GM12878 (cell line): ENCODE measurements around the gene RABL2A. TPM values are rescaled to one million over a fixed set of nuclear protein-coding genes. Genes with fewer than 3 reads are reported as not detected.
"Not testable (repeated sequence)": the region's sequence is repeated elsewhere in the genome, so short reads cannot be mapped to it uniquely, and the experiment has no call there.

ENCODE experiments used
- ATAC-seq: fragments of 200-7000 bp; cut with Tn5 transposase; 3 replicates; pipeline ENCODE4 v1.9.1; 2020; ENCODE audit warnings: mild to moderate bottlenecking, moderate library complexity
- BruUV-seq: library from RNA; stranded (reverse); fragments of 400-500 nt; replicated peaks from 2 replicates; lab custom pipeline; 2021; lab: Mats Ljungman, UMichigan
- CTCF ChIA-PET: fragments of 300-600 bp; sonication (Branson Sonifier 250); formaldehyde crosslinking; extraction: SDS; loops from one replicate; lab custom pipeline; 2021; ENCODE audit warnings: inconsistent platforms; lab: Yijun Ruan, JAX
- POLR2A ChIA-PET: fragments of 350-600 bp; formaldehyde crosslinking; extraction: SDS; loops from one replicate; lab custom pipeline; 2021; ENCODE audit warnings: inconsistent platforms; lab: Charles Lee
- RAD21 ChIA-PET: fragments of 300-600 bp; sonication (Branson Sonifier 250); formaldehyde crosslinking; loops from one replicate; lab custom pipeline; 2023; ENCODE audit warnings: antibody characterized with exemption; ENCODE audit not compliant: unreplicated experiment; lab: Charles Lee
- SMC1A ChIA-PET: fragments of 300-600 bp; sonication (Branson Sonifier 250); formaldehyde crosslinking; loops from one replicate; lab custom pipeline; 2023; ENCODE audit not compliant: unreplicated experiment, uncharacterized antibody; lab: Charles Lee
- DNase-seq: peaks from one replicate; pipeline ENCODE4 v3.0.0-alpha.2; 2011; ENCODE audit warnings: low read depth, low spot score
- FAIRE-seq: peaks from 3 replicates; lab custom pipeline; 2011; peaks lifted over from hg19 to GRCh38; lab: Jason Lieb, UNC
- H2AFZ ChIP-seq: 2 replicates; pipeline ENCODE4 v1.6.0; 2011; ENCODE audit warnings: low read depth, low read length, control low read depth; ENCODE audit not compliant: control insufficient read depth
- H3K27ac ChIP-seq: 2 replicates; pipeline ENCODE4 v1.5.1; 2011; ENCODE audit warnings: control low read depth; ENCODE audit not compliant: control insufficient read depth, insufficient read depth
- H3K27me3 ChIP-seq, 2 experiments: replicated peaks in 1 of 2; 2 replicates each; pipeline versions ENCODE4 v1.6.0 to v1.6.1; 2011; ENCODE audit warnings: low read length in 1 of 2; ENCODE audit not compliant: control insufficient read depth in 2 of 2, insufficient read depth in 2 of 2
- H3K36me3 ChIP-seq, 2 experiments: 2 replicates each; pipeline ENCODE4 v1.5.1; 2011; ENCODE audit warnings: low read length in 1 of 2; ENCODE audit not compliant: control insufficient read depth in 2 of 2, insufficient read depth in 2 of 2
- H3K4me1 ChIP-seq: 2 replicates; pipeline ENCODE4 v1.6.1; 2011; ENCODE audit warnings: mild to moderate bottlenecking, low read length, moderate library complexity, mixed read lengths; ENCODE audit not compliant: control insufficient read depth, insufficient read depth
- H3K4me2 ChIP-seq: 2 replicates; pipeline ENCODE4 v1.6.0; 2011; ENCODE audit warnings: control low read depth; ENCODE audit not compliant: control insufficient read depth, insufficient read depth
- H3K4me3 ChIP-seq: fragments of 200-600 bp; sonication (generic); 2 replicates; pipeline ENCODE4 v1.5.1; 2016
- H3K79me2 ChIP-seq: 2 replicates; pipeline ENCODE4 v1.6.0; 2011; ENCODE audit warnings: low read length; ENCODE audit not compliant: control insufficient read depth, insufficient read depth
- H3K9ac ChIP-seq: 2 replicates; pipeline ENCODE4 v1.8.0; 2011; ENCODE audit warnings: low read length, control low read depth, mixed read lengths; ENCODE audit not compliant: control insufficient read depth, insufficient read depth
- H3K9me3 ChIP-seq: replicated peaks from 3 replicates; pipeline ENCODE4 v1.5.1; 2011; ENCODE audit warnings: mild to moderate bottlenecking, low read length; ENCODE audit not compliant: control insufficient read depth, insufficient read depth
- H4K20me1 ChIP-seq: 2 replicates; pipeline ENCODE4 v1.6.0; 2011; ENCODE audit not compliant: control insufficient read depth, insufficient read depth
- BMI1 ChIP-seq: fragments of 450-650 bp; IDR thresholded peaks from 2 replicates; pipeline ENCODE4 v1.6.1; 2016; ENCODE audit warnings: mild to moderate bottlenecking, moderate library complexity, borderline replicate concordance
- DPF2 ChIP-seq: fragments of 450-650 bp; IDR thresholded peaks from 2 replicates; pipeline ENCODE4 v1.6.1; 2017; ENCODE audit warnings: mild to moderate bottlenecking
- GATAD2B ChIP-seq: fragments of 450-650 bp; conservative IDR thresholded peaks from 2 replicates; pipeline ENCODE4 v1.6.1; 2017; ENCODE audit warnings: low read depth, mild to moderate bottlenecking, moderate library complexity
- MYC ChIP-seq: IDR thresholded peaks from 2 replicates; pipeline ENCODE4 v1.6.1; 2011; ENCODE audit warnings: mild to moderate bottlenecking, low read length, moderate library complexity, inconsistent platforms; ENCODE audit not compliant: insufficient read depth, insufficient replicate concordance, insufficient read length, severe bottlenecking
- POLR2A ChIP-seq: IDR thresholded peaks from 2 replicates; pipeline ENCODE4 v1.6.1; 2011; ENCODE audit warnings: low read depth, mild to moderate bottlenecking, low read length
- ZNF207 ChIP-seq: fragments of 450-650 bp; IDR thresholded peaks from 2 replicates; pipeline ENCODE4 v1.6.1; 2014; ENCODE audit warnings: antibody characterized with exemption, mild to moderate bottlenecking, borderline replicate concordance
- WGBS: methylation state at CpG from one replicate; pipeline ENCODE4 v1.1.6; 2016; ENCODE audit warnings: low lambda C conversion rate; ENCODE audit not compliant: insufficient replicate concordance, insufficient coverage; ENCODE audit errors: missing lambda C conversion rate; 5-methylcytosine and 5-hydroxymethylcytosine counted together
- in situ Hi-C: fragments of 300-500 bp; cut with MboI; formaldehyde crosslinking; loops from 9 replicates; pipeline ENCODE4 v1.14.3; 2018; ENCODE audit warnings: mixed read lengths
- intact Hi-C: fragments of 100-400 bp; cut with micrococcal nuclease; formaldehyde crosslinking; loops from one replicate; pipeline ENCODE4 v1.14.2; 2022; ENCODE audit not compliant: unreplicated experiment
- polyA plus RNA-seq, 11 experiments: library from polyadenylated mRNA; depleted of rRNA in 4 of 11; unstranded in 6 of 11; stranded (reverse) in 5 of 11; fragments of >200 nt; fragmentation: Nextera tagmentation in 4 of 11; fragmentation: Illumina TruSeq in 1 of 11; extraction: Ambion mirVana in 4 of 11; extraction: Trizol in 1 of 11; gene quantifications; 1 replicate in 1 of 11; 2 replicates in 10 of 11; pipeline versions ENCODE4 v1.2.1 to v1.2.3, GENCODE V29; 2011 to 2016; ENCODE audit warnings: inconsistent platforms in 2 of 11, missing spikeins in 2 of 11, low read depth in 1 of 11
- total RNA-seq, 4 experiments: library from RNA; depleted of rRNA in 3 of 4; stranded (reverse); fragments of >200 nt in 3 of 4; fragmentation: Illumina TruSeq in 1 of 4; extraction: Trizol in 1 of 4; gene quantifications; 2 replicates each; pipeline versions ENCODE4 v1.2.1 to v1.2.3, GENCODE V29; 2013 to 2021
- TF ChIP-seq, protein P1 (sequence below): fragments of 450-650 bp; IDR thresholded peaks from 2 replicates; pipeline ENCODE4 v1.6.1; 2018; ENCODE audit warnings: borderline replicate concordance, mild to moderate bottlenecking; ENCODE audit not compliant: partially characterized antibody
- TF ChIP-seq, protein P2 (sequence below): fragments of 450-650 bp; IDR thresholded peaks from 2 replicates; pipeline ENCODE4 v1.6.1; 2017; ENCODE audit warnings: borderline replicate concordance

The RABL2A gene
- total and polyA plus RNA-seq, 10 of the 15 experiments (the other 5 are each of a cell fraction or from before 2014, with no cell fraction given): 0.87 to 17.9 (median 9.7) TPM

DNA sequence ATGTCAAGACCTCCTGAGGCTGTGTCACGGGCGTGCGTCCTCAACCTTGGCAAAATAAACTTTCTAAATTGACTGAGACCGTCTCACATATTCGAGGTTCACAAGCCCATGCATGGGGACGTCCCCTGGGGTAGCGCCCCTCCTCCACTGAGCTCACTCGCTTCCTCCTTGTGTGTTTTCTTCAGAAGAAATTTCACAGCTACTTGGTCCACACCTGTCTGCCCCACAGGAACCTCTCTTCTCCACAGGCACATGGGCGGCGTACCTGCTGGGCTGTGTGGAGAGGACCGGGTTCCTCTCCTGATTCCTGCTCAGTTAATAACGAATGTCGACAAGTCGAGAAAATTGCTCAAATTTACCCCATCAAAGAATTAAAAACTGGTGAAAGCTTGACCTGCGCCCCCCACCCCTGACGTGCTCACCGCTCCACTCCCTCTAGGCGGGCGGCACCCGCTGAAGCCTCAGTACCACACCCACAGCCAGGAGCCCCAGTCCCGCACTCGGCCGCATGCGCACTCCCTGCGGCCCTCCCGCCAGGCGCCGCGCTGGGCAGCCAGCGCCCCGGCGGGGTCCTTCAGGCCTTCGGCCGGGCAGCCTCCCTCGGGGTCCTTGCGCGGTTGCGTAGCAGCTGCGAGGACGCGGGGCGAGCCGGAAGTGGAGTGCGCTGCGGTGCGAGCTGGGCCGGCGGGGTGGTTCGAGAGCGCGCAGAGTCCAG lies at the start of gene RABL2A (continued):
- TF ChIP-seq MYC (peak; percentile 72), ZNF207 (0 out of 2 replicates have a peak, but pooled peaks have one; percentile 31), POLR2A (peak; percentile 47), DPF2 (peak; percentile 49; the same call in 1 of the 2 replicates), BMI1 (0 out of 2 replicates have a peak, but pooled peaks have one; percentile 57), GATAD2B (peak; percentile 72)
- TF ChIP-seq, protein P1, sequence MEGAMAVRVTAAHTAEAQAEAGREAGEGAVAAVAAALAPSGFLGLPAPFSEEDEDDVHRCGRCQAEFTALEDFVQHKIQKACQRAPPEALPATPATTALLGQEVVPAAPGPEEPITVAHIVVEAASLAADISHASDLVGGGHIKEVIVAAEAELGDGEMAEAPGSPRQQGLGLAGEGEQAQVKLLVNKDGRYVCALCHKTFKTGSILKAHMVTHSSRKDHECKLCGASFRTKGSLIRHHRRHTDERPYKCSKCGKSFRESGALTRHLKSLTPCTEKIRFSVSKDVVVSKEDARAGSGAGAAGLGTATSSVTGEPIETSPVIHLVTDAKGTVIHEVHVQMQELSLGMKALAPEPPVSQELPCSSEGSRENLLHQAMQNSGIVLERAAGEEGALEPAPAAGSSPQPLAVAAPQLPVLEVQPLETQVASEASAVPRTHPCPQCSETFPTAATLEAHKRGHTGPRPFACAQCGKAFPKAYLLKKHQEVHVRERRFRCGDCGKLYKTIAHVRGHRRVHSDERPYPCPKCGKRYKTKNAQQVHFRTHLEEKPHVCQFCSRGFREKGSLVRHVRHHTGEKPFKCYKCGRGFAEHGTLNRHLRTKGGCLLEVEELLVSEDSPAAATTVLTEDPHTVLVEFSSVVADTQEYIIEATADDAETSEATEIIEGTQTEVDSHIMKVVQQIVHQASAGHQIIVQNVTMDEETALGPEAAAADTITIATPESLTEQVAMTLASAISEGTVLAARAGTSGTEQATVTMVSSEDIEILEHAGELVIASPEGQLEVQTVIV: peak; percentile 44
- TF ChIP-seq, protein P2, sequence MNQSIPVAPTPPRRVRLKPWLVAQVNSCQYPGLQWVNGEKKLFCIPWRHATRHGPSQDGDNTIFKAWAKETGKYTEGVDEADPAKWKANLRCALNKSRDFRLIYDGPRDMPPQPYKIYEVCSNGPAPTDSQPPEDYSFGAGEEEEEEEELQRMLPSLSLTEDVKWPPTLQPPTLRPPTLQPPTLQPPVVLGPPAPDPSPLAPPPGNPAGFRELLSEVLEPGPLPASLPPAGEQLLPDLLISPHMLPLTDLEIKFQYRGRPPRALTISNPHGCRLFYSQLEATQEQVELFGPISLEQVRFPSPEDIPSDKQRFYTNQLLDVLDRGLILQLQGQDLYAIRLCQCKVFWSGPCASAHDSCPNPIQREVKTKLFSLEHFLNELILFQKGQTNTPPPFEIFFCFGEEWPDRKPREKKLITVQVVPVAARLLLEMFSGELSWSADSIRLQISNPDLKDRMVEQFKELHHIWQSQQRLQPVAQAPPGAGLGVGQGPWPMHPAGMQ: peak; percentile 90
- TF ChIP-seq, all 136 proteins: peak for 23; not testable (repeated sequence) for 113

DNA sequence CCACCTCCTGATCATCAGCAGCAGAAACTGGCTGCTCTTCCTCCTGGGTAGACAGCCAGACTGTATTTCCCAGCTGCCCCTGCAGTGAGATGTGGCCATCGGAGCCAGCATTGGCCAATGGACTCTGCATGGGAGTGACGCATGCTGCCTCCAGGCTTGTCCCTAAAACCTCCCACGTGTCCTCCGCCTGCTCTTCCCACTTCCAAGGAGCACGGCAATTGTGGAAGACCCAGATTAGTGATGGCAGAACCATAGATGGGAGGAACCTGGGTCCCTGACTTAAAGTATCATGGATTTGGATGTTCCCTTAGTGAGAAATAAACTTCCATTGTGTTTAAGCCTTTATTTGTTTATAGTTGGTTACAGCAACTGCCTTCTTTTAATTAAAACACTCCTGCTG lies 48.6 kb upstream of the RABL2A start:
- in situ Hi-C loops, H3K4me1 ChIP-seq, BruUV-seq, H3K9ac ChIP-seq, H3K36me3 ChIP-seq, H3K27me3 ChIP-seq, RAD21 ChIA-PET, H4K20me1 ChIP-seq, H3K4me2 ChIP-seq, CTCF ChIA-PET, H3K27ac ChIP-seq, SMC1A ChIA-PET, H2AFZ ChIP-seq, ATAC-seq, H3K9me3 ChIP-seq, H3K4me3 ChIP-seq, FAIRE-seq, POLR2A ChIA-PET, H3K79me2 ChIP-seq, DNase-seq, intact Hi-C loops: not testable (repeated sequence)
- 35% methylated on average over 4 of the region's 5 CpGs for WGBS

DNA sequence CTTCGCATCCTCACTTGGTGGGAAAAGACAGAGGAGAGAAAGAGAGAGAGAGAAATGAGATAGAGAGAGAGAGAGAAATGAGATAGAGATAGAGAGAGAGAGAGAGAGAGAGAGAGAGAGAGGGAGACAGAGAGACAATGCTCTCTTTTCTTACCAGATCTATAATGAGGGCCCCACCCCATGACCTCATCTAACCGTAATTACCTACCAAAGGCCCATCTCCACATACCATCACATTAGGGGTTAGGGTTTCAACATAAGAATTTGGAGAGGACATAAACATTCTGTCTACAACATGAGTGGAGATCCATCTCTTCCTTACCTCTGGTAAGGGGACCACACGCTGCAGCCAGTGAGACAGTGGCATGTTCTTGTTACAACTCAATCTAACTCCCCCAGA lies 44.6 kb upstream of the RABL2A start:
- SMC1A ChIA-PET: not testable (repeated sequence)

More for the DNA sequence above, 44.6 kb upstream of the RABL2A start:
- H3K27ac ChIP-seq, POLR2A ChIA-PET, H3K36me3 ChIP-seq, H3K4me3 ChIP-seq, H4K20me1 ChIP-seq, CTCF ChIA-PET, H3K9me3 ChIP-seq, BruUV-seq, H3K9ac ChIP-seq, FAIRE-seq, in situ Hi-C loops, intact Hi-C loops, DNase-seq, H3K79me2 ChIP-seq, H3K4me1 ChIP-seq, RAD21 ChIA-PET, ATAC-seq, H2AFZ ChIP-seq, H3K4me2 ChIP-seq, H3K27me3 ChIP-seq: not testable (repeated sequence)
- 68% methylated on average over 3 of the region's 3 CpGs for WGBS
